Retinal pigment epithelial cell (primary cell): Measurements from ENCODE around the gene TPM2.

Experiments
- DNase-seq: peaks from one replicate; pipeline ENCODE4 v3.0.0-alpha.2; 2010; ENCODE audit warnings: low read depth
- H3K4me3 ChIP-seq: 2 replicates; pipeline ENCODE4 v1.5.1; 2011; ENCODE audit warnings: mild to moderate bottlenecking, low read length, control low read depth, moderate library complexity
- TF ChIP-seq, protein P1 (sequence below): conservative IDR thresholded peaks from 2 replicates; pipeline ENCODE4 v1.5.1; 2011; ENCODE audit warnings: low read depth, low read length, control low read depth, inconsistent platforms

Gene TPM2

GRCh38 chr9:35675732-35676392 is 13.9 kb downstream of the TPM2 start:
- no peak for DNase-seq
- H3K4me3 ChIP-seq = peak overlapping the region; percentile 56
- TF ChIP-seq, protein P1, sequence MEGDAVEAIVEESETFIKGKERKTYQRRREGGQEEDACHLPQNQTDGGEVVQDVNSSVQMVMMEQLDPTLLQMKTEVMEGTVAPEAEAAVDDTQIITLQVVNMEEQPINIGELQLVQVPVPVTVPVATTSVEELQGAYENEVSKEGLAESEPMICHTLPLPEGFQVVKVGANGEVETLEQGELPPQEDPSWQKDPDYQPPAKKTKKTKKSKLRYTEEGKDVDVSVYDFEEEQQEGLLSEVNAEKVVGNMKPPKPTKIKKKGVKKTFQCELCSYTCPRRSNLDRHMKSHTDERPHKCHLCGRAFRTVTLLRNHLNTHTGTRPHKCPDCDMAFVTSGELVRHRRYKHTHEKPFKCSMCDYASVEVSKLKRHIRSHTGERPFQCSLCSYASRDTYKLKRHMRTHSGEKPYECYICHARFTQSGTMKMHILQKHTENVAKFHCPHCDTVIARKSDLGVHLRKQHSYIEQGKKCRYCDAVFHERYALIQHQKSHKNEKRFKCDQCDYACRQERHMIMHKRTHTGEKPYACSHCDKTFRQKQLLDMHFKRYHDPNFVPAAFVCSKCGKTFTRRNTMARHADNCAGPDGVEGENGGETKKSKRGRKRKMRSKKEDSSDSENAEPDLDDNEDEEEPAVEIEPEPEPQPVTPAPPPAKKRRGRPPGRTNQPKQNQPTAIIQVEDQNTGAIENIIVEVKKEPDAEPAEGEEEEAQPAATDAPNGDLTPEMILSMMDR = no peak

GRCh38 chr9:35675204-35675603 is 14.5 kb downstream of the TPM2 start:
- peak overlapping the region; percentile 56 for H3K4me3 ChIP-seq
- TF ChIP-seq, protein P1 = no peak
- DNase-seq = no peak

DNA sequence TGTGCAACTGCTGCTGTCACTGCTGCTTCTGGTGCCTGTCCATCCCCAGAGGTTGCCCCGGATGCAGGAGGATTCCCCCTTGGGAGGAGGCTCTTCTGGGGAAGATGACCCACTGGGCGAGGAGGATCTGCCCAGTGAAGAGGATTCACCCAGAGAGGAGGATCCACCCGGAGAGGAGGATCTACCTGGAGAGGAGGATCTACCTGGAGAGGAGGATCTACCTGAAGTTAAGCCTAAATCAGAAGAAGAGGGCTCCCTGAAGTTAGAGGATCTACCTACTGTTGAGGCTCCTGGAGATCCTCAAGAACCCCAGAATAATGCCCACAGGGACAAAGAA is 15.7 kb downstream of the TPM2 start:
- H3K4me3 ChIP-seq = peak overlapping the region; percentile 46
- no peak for DNase-seq
- TF ChIP-seq, protein P1 = no peak

DNA sequence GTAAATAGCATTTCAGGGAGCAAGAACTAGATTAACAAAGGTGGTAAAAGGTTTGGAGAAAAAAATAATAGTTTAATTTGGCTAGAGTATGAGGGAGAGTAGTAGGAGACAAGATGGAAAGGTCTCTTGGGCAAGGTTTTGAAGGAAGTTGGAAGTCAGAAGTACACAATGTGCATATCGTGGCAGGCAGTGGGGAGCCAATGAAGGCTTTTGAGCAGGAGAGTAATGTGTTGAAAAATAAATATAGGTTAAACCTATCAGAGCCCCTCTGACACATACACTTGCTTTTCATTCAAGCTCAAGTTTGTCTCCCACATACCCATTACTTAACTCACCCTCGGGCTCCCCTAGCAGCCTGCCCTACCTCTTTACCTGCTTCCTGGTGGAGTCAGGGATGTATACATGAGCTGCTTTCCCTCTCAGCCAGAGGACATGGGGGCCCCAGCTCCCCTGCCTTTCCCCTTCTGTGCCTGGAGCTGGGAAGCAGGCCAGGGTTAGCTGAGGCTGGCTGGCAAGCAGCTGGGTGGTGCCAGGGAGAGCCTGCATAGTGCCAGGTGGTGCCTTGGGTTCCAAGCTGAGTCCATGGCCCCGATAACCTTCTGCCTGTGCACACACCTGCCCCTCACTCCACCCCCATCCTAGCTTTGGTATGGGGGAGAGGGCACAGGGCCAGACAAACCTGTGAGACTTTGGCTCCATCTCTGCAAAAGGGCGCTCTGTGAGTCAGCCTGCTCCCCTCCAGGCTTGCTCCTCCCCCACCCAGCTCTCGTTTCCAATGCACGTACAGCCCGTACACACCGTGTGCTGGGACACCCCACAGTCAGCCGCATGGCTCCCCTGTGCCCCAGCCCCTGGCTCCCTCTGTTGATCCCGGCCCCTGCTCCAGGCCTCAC is 16.3 kb downstream of the TPM2 start, which contains the start of gene CA9:
CA9 (plus strand) TSS at position 797 of the 893 bp plus-strand sequence; CDS start at position 829, 32 bp downstream.
- TF ChIP-seq, protein P1 = no peak
- no peak for DNase-seq
- peak within 1 kb of the TSS; percentile 46 for H3K4me3 ChIP-seq

DNA sequence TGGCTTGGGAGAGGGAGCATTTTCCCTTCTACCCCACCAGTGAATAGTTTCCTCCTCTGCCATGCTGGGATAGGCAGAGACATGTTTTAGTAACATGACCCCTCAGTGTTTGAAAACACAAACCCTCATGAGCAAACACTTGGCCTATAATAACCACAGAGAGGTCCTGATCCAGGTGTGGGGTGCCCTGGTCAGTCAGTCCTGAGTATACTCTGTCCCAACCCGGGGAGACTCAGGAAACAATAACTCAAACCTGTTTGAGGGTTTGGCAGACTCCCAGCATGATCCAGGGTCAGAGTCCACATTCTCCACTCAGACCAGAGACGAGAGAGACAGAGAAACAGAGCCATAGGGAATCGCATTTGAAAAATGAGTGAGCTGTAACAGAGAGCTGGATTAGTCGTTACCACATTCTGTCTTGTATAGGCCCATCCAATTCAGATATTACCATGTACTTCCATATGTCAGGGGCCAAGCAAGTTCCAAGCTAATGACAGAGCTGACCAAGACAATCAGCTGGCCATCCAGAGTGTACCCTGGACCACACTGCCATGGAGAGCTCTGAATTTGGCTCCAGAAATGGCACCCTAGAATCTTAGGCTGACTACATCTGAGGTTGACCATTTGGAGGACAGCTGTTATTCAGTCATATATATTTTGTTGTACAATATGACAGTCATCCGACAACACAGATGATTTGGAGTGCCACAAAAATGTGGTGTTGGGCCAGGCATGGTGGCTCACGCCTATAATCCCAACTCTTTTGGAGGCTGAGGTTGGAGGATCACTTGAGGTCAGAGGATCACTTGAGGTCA is 20.2 kb downstream of the TPM2 start:
- no peak overlapping the region for H3K4me3 ChIP-seq
- TF ChIP-seq, protein P1 = no peak
- no peak for DNase-seq

- DNase-seq = no peak
- H3K4me3 ChIP-seq = no peak overlapping the region
- TF ChIP-seq, protein P1 = no peak
These were observed 21.8 kb downstream of the TPM2 start for GRCh38 chr9:35667939-35668338.
